GM13977 (cell line): Measurements from ENCODE around the gene ATXN7L1.

Experiments
- DNase-seq: peaks from one replicate; pipeline ENCODE4 v3.0.0; 2012; ENCODE audit warnings: low spot score
- in situ Hi-C: fragments of 300-500 bp; cut with MboI; formaldehyde crosslinking; loops from one replicate; pipeline ENCODE4 v1.12.0; 2022; ENCODE audit warnings: low sequenced_read_pairs, low pct_unique_long_range_greater_than_20kb, mixed read lengths, inconsistent platforms; ENCODE audit not compliant: unreplicated experiment
- TF ChIP-seq, protein P1 (sequence below): IDR thresholded peaks from 2 replicates; pipeline ENCODE4 v1.5.1; 2012; ENCODE audit warnings: mild to moderate bottlenecking, control low read depth; ENCODE audit not compliant: insufficient read depth; ENCODE audit errors: extremely low read depth, missing control alignments

Gene ATXN7L1

DNA sequence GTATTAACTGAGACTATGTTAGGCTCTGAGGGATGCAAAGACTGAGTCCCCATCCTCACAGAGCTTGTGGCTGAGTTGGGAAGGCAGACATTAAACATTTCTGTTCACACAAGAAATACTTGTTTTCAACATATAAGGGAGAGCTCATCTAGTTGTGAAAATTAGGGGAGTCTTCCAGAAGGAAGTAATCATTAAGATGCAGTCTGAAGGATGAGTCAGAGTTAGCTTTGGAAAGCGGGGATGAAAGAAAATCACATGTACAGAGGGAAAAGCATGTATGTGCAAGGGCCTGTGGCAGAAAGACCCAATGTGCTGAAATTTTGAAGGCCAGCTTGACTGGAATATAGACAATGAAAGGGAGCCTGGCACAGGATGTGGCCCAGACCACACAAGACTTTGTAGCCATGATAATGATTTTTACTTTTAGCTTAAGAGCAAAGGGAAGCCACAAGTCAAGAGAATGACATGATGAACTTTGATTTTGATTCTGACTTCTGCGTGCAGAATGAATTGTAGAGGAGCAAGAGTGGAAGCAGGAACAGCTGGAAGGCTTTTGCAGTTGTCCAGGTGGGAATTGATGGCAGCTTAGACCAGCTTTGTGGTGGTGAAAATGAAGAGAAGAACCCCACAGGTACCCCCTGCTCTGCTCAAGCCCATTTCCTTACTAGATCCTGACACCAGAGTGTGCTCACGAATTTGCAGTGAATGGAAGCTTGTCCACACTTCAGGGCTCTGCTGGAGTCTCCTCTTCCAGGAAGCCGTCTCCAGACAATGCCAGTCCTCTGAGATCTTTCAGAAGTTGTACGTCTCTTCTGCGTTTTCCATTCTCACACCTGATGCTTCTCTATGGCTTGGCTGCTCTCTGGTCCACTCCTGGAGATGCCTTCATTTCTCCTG is 115.6 kb downstream of the ATXN7L1 start:
- in situ Hi-C loops, result no loop called here
- TF ChIP-seq, protein P1, sequence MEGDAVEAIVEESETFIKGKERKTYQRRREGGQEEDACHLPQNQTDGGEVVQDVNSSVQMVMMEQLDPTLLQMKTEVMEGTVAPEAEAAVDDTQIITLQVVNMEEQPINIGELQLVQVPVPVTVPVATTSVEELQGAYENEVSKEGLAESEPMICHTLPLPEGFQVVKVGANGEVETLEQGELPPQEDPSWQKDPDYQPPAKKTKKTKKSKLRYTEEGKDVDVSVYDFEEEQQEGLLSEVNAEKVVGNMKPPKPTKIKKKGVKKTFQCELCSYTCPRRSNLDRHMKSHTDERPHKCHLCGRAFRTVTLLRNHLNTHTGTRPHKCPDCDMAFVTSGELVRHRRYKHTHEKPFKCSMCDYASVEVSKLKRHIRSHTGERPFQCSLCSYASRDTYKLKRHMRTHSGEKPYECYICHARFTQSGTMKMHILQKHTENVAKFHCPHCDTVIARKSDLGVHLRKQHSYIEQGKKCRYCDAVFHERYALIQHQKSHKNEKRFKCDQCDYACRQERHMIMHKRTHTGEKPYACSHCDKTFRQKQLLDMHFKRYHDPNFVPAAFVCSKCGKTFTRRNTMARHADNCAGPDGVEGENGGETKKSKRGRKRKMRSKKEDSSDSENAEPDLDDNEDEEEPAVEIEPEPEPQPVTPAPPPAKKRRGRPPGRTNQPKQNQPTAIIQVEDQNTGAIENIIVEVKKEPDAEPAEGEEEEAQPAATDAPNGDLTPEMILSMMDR, result no peak
- DNase-seq, result no peak

DNA sequence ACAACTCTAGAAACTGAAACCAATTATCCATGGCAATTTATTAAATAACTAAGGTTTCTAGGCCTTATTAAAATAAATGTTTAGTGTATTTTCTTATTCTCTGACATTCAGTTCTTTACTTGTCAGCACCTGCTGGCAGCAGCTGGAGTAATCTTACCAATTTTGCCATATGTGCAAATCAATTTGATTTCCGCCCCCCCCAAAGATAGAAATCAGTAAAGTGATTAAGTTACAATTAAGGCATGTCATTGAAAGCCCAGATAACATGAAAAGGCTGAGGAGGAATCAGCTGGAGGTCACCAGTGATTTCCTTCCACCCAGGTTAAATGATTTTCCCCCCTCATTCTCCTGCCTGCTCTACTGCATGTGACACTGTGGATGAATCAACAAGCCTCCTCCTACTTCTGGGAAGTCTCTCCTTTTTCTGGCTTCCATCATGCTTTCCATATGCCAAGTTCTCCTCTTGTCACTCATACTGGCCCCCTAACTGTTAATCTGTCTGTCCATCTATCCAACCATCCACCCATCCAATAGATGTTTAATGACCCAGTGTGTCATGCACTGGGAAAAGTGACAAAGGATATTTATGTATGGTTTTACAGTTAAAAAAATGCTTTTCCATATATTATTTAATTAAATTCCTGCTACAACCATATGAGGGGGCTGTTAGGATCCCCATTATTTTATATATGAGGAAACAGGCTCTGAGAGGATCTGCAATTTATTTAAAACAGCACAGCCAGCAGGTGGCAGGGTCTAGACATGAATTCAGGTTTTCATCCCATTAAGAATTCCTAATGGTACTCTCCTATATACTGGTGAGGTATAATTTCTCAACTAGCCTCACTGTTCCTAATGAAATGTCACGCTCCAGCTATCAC is 116.5 kb downstream of the ATXN7L1 start:
- TF ChIP-seq, protein P1, result peak; percentile 61
- in situ Hi-C loops, result no loop called here
- DNase-seq, result no peak

DNA sequence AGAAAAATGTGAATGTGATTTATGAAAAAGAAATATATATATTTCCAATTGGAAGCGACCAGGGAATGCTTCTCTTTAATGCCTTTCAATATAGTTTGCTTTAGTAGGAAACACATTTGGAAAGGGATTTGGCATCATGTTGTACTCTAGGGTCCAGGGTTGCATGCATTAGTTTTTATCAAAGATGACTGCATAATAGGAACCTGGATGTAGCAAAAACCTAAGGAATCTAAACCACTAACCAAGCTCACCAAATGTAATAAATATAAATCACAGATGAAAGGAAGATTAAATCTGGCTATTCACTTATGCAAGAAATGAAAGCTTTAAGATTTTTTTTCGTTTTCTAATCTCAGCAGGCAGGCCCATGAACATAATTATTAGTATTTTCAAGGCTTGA is 120.0 kb downstream of the ATXN7L1 start:
- in situ Hi-C loops, result no loop called here
- TF ChIP-seq, protein P1, result no peak
- DNase-seq, result no peak

DNA sequence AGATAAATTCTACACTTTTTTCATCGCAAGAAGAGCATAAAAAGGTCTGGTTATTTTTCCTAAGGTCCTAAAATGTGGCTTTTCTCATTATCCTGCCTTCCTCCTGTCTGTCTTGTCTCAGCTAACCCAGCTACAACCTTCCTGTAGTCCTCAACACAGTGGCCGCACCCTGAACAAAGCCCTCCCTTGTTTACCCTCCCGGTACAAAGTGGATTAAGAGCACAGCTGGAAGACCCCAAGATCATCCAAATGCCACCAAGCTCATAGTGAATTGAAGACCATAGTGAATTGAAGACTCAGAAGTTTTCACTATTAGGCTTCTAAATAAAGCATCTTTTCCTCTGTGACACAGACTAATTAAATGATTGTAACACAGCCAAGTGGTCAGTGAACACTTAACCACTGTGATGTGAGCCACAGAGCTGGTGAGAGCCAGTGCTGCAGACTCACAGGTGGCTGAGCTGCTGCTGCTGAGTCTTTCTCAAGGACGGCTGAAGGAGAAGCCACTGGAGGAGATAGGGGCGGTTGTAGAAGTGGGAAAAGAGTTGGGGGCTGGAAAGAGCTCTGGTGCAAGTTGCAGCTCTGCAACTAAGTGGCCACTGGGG is 123.6 kb downstream of the ATXN7L1 start:
- in situ Hi-C loops, result no loop called here
- no peak for DNase-seq
- TF ChIP-seq, protein P1, result no peak

DNA sequence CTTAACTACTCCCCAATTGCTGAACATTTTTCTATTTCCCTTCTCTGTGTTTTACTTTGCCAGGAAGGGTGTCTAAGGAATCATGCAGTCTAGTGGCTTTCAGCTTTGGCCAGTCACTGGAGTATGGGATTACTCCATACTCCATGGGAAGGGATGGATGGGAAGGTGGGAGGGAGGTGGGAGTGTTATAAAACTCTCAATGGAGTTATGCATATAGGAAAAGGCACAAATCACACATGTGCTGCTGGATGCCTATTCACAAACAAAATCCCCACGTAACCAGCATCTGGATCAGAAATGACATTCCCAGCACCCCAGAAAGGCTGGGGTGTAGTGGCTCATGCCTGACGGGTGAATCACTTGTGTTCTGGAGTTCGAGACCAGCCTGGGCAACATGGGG is 125.3 kb downstream of the ATXN7L1 start:
- no peak for DNase-seq
- in situ Hi-C loops, result no loop called here
- TF ChIP-seq, protein P1, result no peak

DNA sequence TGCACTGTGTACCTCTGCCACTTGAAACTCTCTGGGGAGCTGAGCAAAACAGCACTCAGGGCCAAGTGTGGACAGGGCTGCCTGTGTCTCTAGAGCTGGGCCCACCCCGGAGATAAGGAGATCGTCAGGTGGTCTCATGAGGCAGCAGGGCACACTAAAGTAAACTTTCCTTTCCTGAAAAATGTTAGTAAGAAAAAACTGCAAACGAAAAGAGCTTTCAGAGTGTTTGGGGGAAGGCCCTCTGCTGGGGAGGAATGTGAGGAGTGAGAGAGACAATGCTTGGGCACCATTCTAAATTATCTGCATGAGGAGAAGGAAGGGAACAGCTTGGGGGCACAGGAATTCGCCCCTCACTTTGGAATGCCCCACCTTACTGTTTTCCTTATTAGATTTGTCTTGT is 127.7 kb downstream of the ATXN7L1 start:
- TF ChIP-seq, protein P1, result no peak
- no peak for DNase-seq
- in situ Hi-C loops, result no loop called here
